ENCODE results near the gene RASAL2.

DNA sequence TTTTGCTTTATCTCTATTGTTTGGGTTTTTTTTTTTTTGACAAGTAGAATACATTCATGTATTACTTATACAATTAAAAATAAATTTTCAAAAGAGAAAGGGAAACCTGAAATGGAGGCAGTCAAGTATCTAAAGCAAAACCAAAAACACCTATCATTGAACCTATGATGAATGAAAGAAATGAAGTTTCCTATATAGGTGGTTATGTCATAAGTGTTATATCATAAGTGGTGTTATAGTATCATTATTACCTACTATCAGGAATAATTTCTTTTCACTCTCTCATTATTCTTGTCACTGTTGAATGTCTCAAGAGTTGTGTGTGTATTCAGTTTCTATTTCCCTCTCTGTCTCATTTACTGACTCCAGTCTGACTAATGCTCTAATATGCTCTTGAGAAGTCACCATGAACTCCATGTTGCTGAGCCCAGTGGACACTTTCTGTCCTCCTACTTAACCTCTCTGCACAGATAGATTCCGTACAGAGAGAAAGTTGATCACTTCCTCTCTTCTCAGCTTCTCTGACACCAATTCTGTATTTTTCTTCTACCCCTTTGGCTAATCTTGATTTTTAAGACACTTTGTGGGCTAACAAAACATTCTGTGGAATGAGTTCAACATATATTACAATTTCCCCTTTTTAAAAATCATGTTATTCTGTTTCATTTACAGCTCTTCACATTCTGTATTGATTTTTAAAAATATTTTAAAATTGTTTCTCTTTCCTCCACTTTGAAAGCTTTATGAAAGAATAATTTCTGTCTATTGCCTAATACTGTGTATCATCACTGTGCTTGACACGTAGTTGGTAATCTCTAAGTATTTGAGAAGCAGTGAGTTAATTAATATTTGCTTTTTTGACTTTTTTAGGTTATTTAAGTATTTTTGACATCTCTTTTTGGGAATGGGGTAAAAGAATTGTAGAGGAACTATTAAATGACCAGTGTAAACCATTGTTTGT, 50.1 kb downstream of the RASAL2 start:
- no peak for TF ChIP-seq CTCF (conservative IDR thresholded peaks at IDR 0.05; ENCODE audit: low read depth, low read length)
- TF ChIP-seq, protein P1, sequence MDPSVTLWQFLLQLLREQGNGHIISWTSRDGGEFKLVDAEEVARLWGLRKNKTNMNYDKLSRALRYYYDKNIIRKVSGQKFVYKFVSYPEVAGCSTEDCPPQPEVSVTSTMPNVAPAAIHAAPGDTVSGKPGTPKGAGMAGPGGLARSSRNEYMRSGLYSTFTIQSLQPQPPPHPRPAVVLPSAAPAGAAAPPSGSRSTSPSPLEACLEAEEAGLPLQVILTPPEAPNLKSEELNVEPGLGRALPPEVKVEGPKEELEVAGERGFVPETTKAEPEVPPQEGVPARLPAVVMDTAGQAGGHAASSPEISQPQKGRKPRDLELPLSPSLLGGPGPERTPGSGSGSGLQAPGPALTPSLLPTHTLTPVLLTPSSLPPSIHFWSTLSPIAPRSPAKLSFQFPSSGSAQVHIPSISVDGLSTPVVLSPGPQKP (IDR thresholded peaks at IDR 0.05; ENCODE audit: borderline replicate concordance, low read depth, low read length) = no peak
- TF ChIP-seq SMC3 (IDR thresholded peaks at IDR 0.05; ENCODE audit: low read depth, low read length) = no peak
- TF ChIP-seq RAD21 (IDR thresholded peaks at IDR 0.05; ENCODE audit: low read length) = no peak
- no peak for TF ChIP-seq POLR2A (IDR thresholded peaks at IDR 0.05; ENCODE audit: low read depth, low read length)
- no peak for TF ChIP-seq USF2 (IDR thresholded peaks at IDR 0.05; ENCODE audit: low read depth, low read length)
- no peak for TF ChIP-seq MXI1 (IDR thresholded peaks at IDR 0.05; ENCODE audit: borderline replicate concordance, low read depth, low read length)
- no peak for TF ChIP-seq RFX5 (IDR thresholded peaks at IDR 0.05; ENCODE audit: low read depth, low read length)
- TF ChIP-seq CHD1 (IDR thresholded peaks at IDR 0.05; ENCODE audit: low read depth, low read length) = no peak
- TF ChIP-seq RCOR1 (IDR thresholded peaks at IDR 0.05; ENCODE audit: insufficient replicate concordance, low read length) = no peak
- TF ChIP-seq CEBPB (IDR thresholded peaks at IDR 0.05; ENCODE audit: low read depth, low read length) = peak; percentile 50; the same call in 1 of the 2 replicates
- no peak for TF ChIP-seq BHLHE40 (IDR thresholded peaks at IDR 0.05; ENCODE audit: low read depth, low read length)
- TF ChIP-seq FOS (IDR thresholded peaks at IDR 0.05; ENCODE audit: low read depth, low read length) = no peak
- TF ChIP-seq MAFK (IDR thresholded peaks at IDR 0.05; ENCODE audit: low read depth, low read length) = no peak
